ENCODE results near the gene CDH16. TPM values are rescaled to one million over a fixed set of nuclear protein-coding genes. Genes with fewer than 3 reads are reported as not detected.
A peak's percentile ranks its signal among the peaks of the same experiment; 100 is the strongest.

The CDH16 gene
- total and polyA plus RNA-seq, 2 of the 13 experiments (the other 11 are each of a cell fraction or from before 2014, with no cell fraction given) = 2.7 to 3.9 TPM

DNA sequence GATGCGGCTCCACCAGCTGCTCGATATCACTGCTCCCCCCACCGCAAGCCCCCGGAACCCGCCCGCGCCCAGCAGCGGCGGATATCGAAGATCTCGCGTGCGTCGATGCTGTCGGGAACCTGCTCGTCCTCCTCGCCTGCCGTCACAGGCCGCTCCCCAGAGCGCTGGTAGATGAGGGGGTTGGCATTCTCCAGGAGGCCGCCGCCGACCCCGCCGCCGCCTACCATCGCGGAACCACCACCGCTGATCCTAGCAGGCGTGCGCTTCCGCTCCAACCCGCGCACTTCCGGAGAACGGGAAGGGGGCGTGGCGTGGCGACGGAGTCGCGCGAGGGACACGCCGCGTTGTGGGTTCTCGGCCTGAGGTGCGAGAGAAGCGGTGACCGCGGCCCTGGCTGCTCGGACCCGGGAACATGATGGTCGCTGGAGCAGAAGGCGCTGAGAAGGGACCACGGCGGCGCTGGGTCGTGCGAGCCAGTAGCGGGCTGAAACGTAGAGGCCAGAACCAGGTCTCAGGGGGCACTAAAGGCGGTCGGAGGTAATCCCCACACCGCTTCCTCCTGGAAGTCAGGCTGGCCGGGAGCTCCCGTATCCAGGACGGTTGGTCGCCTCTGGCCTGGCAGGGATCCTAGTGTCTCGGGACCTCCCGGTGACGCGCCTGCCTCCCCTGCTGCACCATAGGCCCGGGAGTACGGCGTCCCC is 15.6 kb upstream of the CDH16 start, which contains the start of gene CIAO2B (continued):
- peak; percentile 90 for TF ChIP-seq TBX2 (CRISPR knock-in tag; IDR thresholded peaks at IDR 0.05; ENCODE audit: borderline replicate concordance)
- no peak for TF ChIP-seq ZEB1 (IDR thresholded peaks at IDR 0.05; ENCODE audit: insufficient replicate concordance, low read depth)
- no peak for TF ChIP-seq TCF12 (IDR thresholded peaks at IDR 0.05)
- no peak for TF ChIP-seq TCF12 (CRISPR knock-in tag; IDR thresholded peaks at IDR 0.05)
- TF ChIP-seq ZNF101 (CRISPR knock-in tag; IDR thresholded peaks at IDR 0.05; ENCODE audit: borderline replicate concordance, low read depth) = no peak
- TF ChIP-seq, protein P1, sequence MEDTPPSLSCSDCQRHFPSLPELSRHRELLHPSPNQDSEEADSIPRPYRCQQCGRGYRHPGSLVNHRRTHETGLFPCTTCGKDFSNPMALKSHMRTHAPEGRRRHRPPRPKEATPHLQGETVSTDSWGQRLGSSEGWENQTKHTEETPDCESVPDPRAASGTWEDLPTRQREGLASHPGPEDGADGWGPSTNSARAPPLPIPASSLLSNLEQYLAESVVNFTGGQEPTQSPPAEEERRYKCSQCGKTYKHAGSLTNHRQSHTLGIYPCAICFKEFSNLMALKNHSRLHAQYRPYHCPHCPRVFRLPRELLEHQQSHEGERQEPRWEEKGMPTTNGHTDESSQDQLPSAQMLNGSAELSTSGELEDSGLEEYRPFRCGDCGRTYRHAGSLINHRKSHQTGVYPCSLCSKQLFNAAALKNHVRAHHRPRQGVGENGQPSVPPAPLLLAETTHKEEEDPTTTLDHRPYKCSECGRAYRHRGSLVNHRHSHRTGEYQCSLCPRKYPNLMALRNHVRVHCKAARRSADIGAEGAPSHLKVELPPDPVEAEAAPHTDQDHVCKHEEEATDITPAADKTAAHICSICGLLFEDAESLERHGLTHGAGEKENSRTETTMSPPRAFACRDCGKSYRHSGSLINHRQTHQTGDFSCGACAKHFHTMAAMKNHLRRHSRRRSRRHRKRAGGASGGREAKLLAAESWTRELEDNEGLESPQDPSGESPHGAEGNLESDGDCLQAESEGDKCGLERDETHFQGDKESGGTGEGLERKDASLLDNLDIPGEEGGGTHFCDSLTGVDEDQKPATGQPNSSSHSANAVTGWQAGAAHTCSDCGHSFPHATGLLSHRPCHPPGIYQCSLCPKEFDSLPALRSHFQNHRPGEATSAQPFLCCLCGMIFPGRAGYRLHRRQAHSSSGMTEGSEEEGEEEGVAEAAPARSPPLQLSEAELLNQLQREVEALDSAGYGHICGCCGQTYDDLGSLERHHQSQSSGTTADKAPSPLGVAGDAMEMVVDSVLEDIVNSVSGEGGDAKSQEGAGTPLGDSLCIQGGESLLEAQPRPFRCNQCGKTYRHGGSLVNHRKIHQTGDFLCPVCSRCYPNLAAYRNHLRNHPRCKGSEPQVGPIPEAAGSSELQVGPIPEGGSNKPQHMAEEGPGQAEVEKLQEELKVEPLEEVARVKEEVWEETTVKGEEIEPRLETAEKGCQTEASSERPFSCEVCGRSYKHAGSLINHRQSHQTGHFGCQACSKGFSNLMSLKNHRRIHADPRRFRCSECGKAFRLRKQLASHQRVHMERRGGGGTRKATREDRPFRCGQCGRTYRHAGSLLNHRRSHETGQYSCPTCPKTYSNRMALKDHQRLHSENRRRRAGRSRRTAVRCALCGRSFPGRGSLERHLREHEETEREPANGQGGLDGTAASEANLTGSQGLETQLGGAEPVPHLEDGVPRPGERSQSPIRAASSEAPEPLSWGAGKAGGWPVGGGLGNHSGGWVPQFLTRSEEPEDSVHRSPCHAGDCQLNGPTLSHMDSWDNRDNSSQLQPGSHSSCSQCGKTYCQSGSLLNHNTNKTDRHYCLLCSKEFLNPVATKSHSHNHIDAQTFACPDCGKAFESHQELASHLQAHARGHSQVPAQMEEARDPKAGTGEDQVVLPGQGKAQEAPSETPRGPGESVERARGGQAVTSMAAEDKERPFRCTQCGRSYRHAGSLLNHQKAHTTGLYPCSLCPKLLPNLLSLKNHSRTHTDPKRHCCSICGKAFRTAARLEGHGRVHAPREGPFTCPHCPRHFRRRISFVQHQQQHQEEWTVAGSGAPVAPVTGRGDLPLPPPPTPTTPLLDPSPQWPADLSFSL (CRISPR knock-in tag; IDR thresholded peaks at IDR 0.05) = peak; percentile 84; the same call in 1 of the 2 replicates
- no peak; the same call in 1 of the 2 replicates for TF ChIP-seq REL (CRISPR knock-in tag; conservative IDR thresholded peaks at IDR 0.05)
- TF ChIP-seq ZNF34 (CRISPR knock-in tag; IDR thresholded peaks at IDR 0.05; ENCODE audit: borderline replicate concordance) = no peak; the same call in 1 of the 2 replicates
- TF ChIP-seq ZBTB42 (CRISPR knock-in tag; IDR thresholded peaks at IDR 0.05) = peak; percentile 28; the same call in 1 of the 2 replicates
- TF ChIP-seq ZFP1 (CRISPR knock-in tag; IDR thresholded peaks at IDR 0.05) = peak; percentile 84
- TF ChIP-seq ZSCAN12 (CRISPR knock-in tag; IDR thresholded peaks at IDR 0.05) = peak; percentile 81; the same call in 1 of the 2 replicates
- TF ChIP-seq NPAS2 (CRISPR knock-in tag; IDR thresholded peaks at IDR 0.05; ENCODE audit: borderline replicate concordance) = no peak
- TF ChIP-seq, protein P2, sequence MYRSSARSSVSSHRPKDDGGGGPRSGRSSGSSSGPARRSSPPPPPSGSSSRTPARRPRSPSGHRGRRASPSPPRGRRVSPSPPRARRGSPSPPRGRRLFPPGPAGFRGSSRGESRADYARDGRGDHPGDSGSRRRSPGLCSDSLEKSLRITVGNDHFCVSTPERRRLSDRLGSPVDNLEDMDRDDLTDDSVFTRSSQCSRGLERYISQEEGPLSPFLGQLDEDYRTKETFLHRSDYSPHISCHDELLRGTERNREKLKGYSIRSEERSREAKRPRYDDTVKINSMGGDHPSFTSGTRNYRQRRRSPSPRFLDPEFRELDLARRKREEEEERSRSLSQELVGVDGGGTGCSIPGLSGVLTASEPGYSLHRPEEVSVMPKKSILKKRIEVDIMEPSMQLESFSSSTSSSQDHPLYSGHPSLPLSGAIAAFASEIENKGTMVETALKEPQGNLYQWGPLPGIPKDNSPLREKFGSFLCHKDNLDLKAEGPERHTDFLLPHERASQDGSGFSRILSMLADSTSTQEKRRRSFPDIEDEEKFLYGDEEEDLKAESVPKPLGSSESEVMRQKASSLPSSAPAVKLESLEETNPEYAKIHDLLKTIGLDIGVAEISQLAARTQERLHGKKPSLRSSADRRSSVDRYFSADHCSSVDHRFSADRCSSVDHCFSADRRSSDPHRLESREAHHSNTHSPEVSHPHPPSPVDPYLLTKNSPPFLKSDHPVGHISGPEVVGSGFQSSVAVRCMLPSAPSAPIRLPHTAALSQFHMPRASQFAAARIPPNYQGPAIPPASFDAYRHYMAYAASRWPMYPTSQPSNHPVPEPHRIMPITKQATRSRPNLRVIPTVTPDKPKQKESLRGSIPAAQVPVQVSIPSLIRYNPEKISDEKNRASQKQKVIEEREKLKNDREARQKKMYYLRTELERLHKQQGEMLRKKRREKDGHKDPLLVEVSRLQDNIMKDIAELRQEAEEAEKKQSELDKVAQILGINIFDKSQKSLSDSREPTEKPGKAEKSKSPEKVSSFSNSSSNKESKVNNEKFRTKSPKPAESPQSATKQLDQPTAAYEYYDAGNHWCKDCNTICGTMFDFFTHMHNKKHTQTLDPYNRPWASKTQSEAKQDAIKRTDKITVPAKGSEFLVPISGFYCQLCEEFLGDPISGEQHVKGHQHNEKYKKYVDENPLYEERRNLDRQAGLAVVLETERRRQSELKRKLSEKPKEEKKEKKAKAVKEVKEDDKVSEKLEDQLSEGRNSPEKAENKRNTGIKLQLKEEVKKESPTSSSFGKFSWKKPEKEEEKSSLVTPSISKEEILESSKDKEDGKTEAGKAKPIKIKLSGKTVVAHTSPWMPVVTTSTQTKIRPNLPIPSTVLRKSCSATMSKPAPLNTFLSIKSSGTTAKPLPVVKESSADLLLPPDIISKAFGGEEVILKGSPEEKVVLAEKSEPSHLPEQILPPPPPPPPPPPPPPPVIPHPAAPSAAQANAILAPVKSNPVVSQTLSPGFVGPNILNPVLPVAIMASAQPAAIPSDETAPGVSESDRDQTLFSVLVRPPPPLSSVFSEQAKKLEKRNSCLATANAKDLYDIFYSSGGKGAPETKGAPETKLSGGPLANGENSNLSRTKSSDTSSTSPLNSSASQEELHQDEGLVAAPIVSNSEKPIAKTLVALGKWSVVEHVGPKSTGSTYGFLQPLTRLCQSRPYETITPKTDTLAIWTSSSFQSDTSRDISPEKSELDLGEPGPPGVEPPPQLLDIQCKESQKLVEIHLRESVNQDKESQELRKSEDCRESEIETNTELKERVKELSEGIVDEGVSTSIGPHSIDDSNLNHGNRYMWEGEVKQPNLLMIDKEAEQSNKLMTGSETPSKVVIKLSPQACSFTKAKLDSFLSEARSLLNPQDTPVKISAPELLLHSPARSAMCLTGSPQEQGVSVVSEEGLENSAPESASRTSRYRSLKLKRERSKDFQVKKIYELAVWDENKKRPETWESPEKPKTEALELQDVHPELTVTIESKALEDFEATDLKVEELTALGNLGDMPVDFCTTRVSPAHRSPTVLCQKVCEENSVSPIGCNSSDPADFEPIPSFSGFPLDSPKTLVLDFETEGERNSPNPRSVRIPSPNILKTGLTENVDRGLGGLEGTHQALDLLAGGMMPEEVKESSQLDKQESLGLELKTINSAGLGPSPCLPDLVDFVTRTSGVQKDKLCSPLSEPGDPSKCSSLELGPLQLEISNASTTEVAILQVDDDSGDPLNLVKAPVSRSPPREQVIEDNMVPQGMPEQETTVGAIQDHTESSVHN (CRISPR knock-in tag; IDR thresholded peaks at IDR 0.05) = no peak
- TF ChIP-seq ZBTB21 (CRISPR knock-in tag; IDR thresholded peaks at IDR 0.05) = peak; percentile 37; the same call in 1 of the 2 replicates

Data from HepG2 (cell line).